HCEC 1CT (cell line): ENCODE data around the gene SHISA9.

Source experiments
- DNase-seq: peaks from one replicate; pipeline ENCODE4 v3.0.0-alpha.2; 2017

The SHISA9 gene

GRCh38 chr16:13134836-13135235, 233.4 kb downstream of the SHISA9 start:
- no peak for DNase-seq

- no peak for DNase-seq
Observed at GRCh38 chr16:13136901-13137300, 235.5 kb downstream of the SHISA9 start.

- no peak for DNase-seq
Observed at GRCh38 chr16:13138528-13138927, 237.1 kb downstream of the SHISA9 start.

- no peak for DNase-seq
Observed at GRCh38 chr16:13139661-13140241, 238.4 kb downstream of the SHISA9 start.

- no peak for DNase-seq
Observed at GRCh38 chr16:13143551-13143950, 242.2 kb downstream of the SHISA9 start.

GRCh38 chr16:13146829-13147228, 245.4 kb downstream of the SHISA9 start:
- no peak for DNase-seq

- DNase-seq: no peak
Observed at GRCh38 chr16:13148294-13148693, 246.9 kb downstream of the SHISA9 start.

GRCh38 chr16:13148836-13149235, 247.4 kb downstream of the SHISA9 start:
- DNase-seq: no peak

- no peak for DNase-seq
Observed at GRCh38 chr16:13150181-13150885, 248.9 kb downstream of the SHISA9 start.

GRCh38 chr16:13153696-13154095, 252.3 kb downstream of the SHISA9 start:
- DNase-seq: no peak

GRCh38 chr16:13154799-13155198, 253.4 kb downstream of the SHISA9 start:
- DNase-seq: no peak

GRCh38 chr16:13155377-13155776, 254.0 kb downstream of the SHISA9 start:
- DNase-seq: no peak

- no peak for DNase-seq
Observed at GRCh38 chr16:13155780-13156179, 254.4 kb downstream of the SHISA9 start.

GRCh38 chr16:13157082-13157481, 255.7 kb downstream of the SHISA9 start:
- DNase-seq: no peak

- no peak for DNase-seq
Observed at GRCh38 chr16:13158427-13158826, 257.0 kb downstream of the SHISA9 start.

- no peak for DNase-seq
Observed at GRCh38 chr16:13165024-13165423, 263.6 kb downstream of the SHISA9 start.

- no peak for DNase-seq
Observed at GRCh38 chr16:13168091-13168572, 266.7 kb downstream of the SHISA9 start.

GRCh38 chr16:13171313-13171712, 269.9 kb downstream of the SHISA9 start:
- no peak for DNase-seq

GRCh38 chr16:13176711-13177110, 275.3 kb downstream of the SHISA9 start:
- DNase-seq: no peak

- DNase-seq: no peak
Observed at GRCh38 chr16:13178318-13178717, 276.9 kb downstream of the SHISA9 start.

GRCh38 chr16:13181432-13181831, 280.0 kb downstream of the SHISA9 start:
- no peak for DNase-seq

- DNase-seq: no peak
Observed at GRCh38 chr16:13186813-13187212, 285.4 kb downstream of the SHISA9 start.

- DNase-seq: no peak
Observed at GRCh38 chr16:13189250-13189649, 287.9 kb downstream of the SHISA9 start.

GRCh38 chr16:13193721-13194120, 292.3 kb downstream of the SHISA9 start:
- no peak for DNase-seq

- DNase-seq: no peak
Observed at GRCh38 chr16:13194766-13195165, 293.4 kb downstream of the SHISA9 start.
